ENCODE data around the gene MMAB.

Gene MMAB

GRCh38 chr12:109592905-109593272, 19.6 kb upstream of the MMAB start:
- no peak overlapping the region for H3K4me3 ChIP-seq (ENCODE audit: control insufficient read depth, low read depth, low read length)
- no peak for DNase-seq (ENCODE audit: low read depth)
- TF ChIP-seq CTCF (IDR thresholded peaks at IDR 0.05; ENCODE audit: control insufficient read depth, insufficient read depth, low read depth, low read length, missing control alignments), result no peak

GRCh38 chr12:109592195-109592904, 19.0 kb upstream of the MMAB start:
- no peak for TF ChIP-seq CTCF (IDR thresholded peaks at IDR 0.05; ENCODE audit: control insufficient read depth, insufficient read depth, low read depth, low read length, missing control alignments)
- no peak for DNase-seq (ENCODE audit: low read depth)
- no peak overlapping the region for H3K4me3 ChIP-seq (ENCODE audit: control insufficient read depth, low read depth, low read length)

GRCh38 chr12:109591041-109591440, 17.7 kb upstream of the MMAB start:
- H3K4me3 ChIP-seq (ENCODE audit: control insufficient read depth, low read depth, low read length), result no peak overlapping the region
- TF ChIP-seq CTCF (IDR thresholded peaks at IDR 0.05; ENCODE audit: control insufficient read depth, insufficient read depth, low read depth, low read length, missing control alignments), result no peak
- no peak for DNase-seq (ENCODE audit: low read depth)

- no peak overlapping the region for H3K4me3 ChIP-seq (ENCODE audit: control insufficient read depth, low read depth, low read length)
- no peak for DNase-seq (ENCODE audit: low read depth)
- no peak for TF ChIP-seq CTCF (IDR thresholded peaks at IDR 0.05; ENCODE audit: control insufficient read depth, insufficient read depth, low read depth, low read length, missing control alignments)
Measured at GRCh38 chr12:109590566-109590965, 17.3 kb upstream of the MMAB start.

- DNase-seq (ENCODE audit: low read depth), result no peak
- no peak for TF ChIP-seq CTCF (IDR thresholded peaks at IDR 0.05; ENCODE audit: control insufficient read depth, insufficient read depth, low read depth, low read length, missing control alignments)
Measured at GRCh38 chr12:109589691-109590245, 16.5 kb upstream of the MMAB start.

GRCh38 chr12:109589240-109589590, 15.9 kb upstream of the MMAB start:
- TF ChIP-seq CTCF (IDR thresholded peaks at IDR 0.05; ENCODE audit: control insufficient read depth, insufficient read depth, low read depth, low read length, missing control alignments), result no peak
- H3K4me3 ChIP-seq (ENCODE audit: control insufficient read depth, low read depth, low read length), result no peak overlapping the region
- DNase-seq (ENCODE audit: low read depth), result no peak

More at GRCh38 chr12:109589691-109590245, 16.5 kb upstream of the MMAB start:
- no peak overlapping the region for H3K4me3 ChIP-seq (ENCODE audit: control insufficient read depth, low read depth, low read length)
